Measurements from ENCODE around the gene CTDSPL2.

DNA sequence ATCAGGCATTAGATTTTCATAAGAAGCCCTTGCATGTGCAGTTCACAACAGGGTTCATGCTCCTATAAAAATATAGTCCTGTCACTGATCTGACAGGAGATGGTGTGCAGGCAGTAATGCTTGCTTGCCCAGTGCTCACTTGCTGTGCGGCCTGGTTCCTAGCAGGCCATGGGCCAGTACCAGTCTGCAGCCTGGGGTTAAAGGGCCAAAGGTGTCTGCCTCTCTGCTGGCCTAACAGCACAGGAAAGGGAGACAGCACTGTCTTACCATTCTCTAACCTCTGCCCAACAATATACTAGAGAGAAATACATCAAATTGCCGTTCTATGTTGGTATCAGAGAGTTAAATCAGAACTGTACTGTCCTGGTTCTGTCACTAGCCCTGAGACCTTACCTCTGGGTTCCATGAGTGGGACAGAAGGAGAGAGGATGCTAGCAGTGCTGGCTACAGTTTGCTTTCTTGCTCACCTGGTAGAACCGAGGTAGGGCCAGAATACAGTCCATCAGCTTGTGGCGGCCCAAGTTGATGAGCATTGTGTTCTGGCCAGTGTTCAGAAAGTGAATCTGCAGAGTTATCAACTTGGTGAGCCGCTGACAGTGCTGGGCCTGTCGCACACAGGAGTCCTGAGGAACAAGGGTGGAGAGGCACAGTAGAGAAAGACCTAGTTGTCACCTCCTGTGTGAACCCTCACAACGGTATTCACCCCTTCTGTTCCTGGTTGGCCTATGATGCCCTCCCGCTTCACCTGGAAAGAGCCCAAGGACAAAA is 138.1 kb downstream of the CTDSPL2 start:
- TF ChIP-seq, protein P1, sequence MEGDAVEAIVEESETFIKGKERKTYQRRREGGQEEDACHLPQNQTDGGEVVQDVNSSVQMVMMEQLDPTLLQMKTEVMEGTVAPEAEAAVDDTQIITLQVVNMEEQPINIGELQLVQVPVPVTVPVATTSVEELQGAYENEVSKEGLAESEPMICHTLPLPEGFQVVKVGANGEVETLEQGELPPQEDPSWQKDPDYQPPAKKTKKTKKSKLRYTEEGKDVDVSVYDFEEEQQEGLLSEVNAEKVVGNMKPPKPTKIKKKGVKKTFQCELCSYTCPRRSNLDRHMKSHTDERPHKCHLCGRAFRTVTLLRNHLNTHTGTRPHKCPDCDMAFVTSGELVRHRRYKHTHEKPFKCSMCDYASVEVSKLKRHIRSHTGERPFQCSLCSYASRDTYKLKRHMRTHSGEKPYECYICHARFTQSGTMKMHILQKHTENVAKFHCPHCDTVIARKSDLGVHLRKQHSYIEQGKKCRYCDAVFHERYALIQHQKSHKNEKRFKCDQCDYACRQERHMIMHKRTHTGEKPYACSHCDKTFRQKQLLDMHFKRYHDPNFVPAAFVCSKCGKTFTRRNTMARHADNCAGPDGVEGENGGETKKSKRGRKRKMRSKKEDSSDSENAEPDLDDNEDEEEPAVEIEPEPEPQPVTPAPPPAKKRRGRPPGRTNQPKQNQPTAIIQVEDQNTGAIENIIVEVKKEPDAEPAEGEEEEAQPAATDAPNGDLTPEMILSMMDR (conservative IDR thresholded peaks at IDR 0.05), result no peak
- TF ChIP-seq ZFX (IDR thresholded peaks at IDR 0.05), result no peak

Measured in C4-2B (cell line).